NCI-H82 treated with DMSO at 0.1 percent for 48 hours (cell line): Measurements from ENCODE around the gene CCNG2.

Source experiments
- DNase-seq: peaks from one replicate; lab custom pipeline; 2025; ENCODE audit not compliant: unreplicated experiment; lab: John Stamatoyannopoulos, UW

CCNG2 gene

DNA sequence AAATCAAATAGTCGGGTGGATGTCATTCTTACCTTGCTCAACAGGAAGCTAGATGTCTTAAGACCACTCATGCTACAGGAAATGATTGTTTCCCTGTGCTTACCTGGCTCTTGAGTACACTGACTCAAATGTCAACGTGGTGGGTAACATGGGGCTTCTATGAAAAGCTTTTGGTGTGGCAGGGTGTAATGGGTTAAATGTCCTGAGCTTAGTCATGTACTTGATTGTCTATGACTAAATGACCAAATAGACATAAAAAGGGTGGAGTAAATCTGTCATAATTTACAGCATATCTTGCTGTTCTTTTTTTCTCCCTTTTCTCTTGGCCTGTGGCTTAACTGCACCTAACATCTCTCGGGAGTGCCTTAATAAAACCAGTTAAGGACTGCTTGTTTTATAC is 44.9 kb downstream of the CCNG2 start:
- DNase-seq = no peak

DNA sequence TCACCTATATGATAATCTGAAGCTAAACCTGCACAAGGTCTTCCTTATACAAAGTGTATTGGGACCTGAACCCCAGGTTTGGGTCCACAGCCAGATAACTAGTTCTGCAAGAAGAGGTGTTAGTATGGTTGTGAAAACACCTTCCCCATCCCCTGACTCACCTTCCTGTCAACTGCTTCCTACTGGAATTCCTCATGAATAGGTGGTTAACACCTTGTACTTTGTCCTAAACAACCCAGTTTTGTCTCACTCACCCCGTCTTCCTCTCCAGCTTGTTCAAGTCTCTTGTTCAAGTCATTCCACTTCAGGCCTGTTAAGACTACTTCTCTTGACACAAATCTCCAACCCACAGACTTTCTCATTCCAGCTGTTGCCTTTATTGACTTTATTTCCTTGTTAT is 45.5 kb downstream of the CCNG2 start:
- DNase-seq = no peak

DNA sequence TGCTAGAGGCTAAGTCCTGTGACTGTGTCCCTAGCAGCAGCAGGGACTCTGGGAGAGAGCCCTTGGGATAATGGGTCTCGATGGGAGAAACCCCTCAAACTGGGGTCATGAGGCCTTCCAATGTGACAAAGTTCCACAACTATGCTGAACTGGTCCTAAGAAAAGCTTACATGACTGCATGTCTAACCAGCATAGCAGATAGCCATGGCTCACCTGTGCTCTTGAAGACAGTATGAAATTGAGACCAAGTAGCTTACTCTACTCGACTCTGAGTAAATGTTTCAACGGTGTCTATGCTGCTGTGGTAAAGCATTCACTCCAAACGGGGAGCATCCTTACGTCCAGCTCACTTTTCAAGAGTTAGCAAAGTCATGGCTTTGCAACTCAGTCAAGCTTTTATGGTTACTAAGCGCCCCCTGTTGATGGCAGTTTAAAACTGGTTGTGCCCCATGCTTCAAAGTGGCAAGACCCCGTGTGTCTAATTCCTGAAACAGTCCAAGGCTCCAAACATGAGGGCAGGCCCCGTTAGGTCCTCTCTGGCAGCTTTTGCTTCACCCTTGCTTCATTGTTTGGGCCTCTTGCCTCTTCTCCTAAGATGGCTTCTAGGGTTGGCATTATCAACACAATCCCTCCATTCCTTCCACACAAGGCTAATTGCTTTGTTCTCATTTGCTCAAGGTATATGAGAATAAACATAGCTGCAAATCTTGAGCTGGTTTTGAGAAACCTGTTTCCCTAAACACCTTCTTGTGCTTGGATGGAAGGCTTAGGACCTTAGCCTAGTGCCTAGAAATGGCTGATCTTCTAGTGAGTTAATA is 46.6 kb downstream of the CCNG2 start:
- DNase-seq = peak; percentile 55

DNA sequence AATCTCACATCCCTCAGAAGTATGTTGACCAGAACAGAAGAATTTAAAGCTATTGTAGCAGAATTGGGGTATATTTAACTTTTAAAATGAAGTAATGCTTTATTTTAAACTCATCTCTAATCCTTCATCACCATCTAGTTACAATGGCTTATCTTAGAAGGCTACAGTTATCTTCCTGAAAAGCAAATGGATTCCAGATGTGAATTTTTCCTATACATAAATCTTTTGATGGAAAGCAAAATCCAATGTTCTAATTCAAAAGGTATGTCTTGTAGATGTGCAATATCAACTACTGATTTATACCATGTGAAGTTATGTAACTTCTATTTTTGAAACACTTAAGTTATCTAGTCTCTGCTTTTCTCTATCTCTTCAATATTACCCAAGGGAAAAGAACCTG is 47.6 kb downstream of the CCNG2 start:
- DNase-seq = no peak

DNA sequence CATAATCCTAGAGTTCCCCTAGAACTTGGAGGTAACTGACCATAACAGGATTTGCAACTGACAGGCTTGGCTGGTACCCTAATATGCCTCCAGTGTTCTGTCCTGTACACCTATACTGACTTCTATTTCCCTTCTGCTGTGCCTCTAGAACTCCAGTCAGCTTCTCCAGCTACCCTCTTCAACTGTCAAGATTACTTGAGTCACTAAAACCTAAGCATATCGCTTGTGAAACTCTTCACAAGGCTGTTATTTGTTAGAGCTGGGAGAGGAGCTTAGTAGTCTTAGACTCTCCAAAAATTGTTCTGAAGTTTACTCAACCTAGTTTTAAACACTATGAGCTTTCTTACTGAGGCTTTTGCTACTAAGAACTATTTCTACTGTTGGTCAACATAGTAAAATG is 52.0 kb downstream of the CCNG2 start:
- no peak for DNase-seq

DNA sequence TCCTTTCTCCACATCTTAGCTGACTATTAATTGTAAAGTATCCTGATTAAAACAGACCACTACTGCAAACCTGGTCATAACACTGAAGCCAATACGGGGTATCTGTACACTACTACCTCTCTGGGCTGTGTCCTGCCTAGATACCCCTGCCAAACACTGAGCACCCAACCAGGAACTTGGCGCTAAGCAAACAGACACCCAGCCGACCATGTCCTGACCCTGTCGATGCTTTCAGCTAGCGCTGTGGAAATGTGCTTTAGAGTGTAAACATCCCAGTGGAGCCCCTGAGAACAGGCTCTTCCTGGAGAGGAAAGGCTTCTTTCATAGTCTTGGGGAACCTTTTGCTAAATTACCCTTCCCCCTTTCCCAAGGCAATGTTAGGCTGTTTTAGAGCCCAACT is 52.9 kb downstream of the CCNG2 start:
- DNase-seq = no peak

DNA sequence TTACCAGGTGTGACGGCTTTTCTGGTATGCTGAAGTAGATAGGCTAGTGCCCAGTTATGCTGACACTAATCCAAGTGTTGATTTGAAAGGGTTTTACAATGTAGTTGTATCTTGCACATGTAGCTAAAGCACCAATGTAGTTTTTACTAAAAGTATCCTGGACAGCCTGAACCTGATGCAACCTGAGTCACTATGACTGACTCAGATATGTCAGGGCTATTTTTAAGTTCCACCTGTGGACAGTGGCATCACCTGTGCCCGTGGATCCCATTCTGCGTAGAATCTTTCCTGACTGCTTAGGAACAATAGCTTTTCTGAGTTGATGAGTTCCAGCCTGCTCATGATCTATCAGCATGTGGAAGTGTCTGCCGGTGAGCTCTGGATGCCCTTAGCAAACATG is 58.1 kb downstream of the CCNG2 start:
- DNase-seq = no peak

DNA sequence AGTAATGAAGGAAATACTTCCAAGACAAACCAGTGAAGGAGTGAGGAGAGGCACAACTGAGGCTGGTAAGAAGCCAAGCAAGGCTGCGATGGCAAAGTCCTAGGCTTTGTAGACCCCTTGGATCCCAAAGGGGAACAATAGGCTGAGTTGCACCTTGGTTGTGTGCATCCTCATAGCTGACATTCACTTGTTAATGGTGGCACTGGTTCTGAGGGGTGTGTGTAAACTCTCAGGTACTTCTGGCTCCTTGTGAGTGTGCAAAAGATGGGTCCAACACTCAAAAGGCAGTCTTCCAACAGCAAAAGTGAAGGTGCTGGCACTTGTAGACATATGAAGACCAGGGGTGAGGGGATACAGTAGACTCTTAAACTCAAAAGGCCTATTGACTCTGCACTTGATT is 60.5 kb downstream of the CCNG2 start:
- no peak for DNase-seq

DNA sequence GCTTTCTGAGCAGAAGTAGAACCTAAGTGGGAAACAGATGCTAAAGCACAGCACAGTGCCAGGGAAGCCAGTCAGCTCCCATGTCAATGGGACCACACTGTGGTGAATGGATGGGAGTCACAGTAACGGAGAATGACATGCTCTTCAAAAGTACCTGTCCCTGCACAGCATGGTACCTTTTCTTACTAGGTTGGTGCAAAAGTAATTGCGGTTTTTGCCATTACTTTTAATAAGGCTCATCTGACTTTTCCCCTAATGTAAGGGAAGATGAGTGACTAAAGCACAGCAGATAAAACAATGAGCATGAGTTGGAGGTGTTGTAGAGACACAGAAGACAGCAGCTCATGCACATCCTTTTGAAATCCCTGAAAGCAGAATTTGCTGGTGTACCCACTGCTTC is 62.3 kb downstream of the CCNG2 start:
- DNase-seq = no peak
